Keratinocyte (primary cell): Measurements from ENCODE around the gene DYNLT2.

Source experiments
- EZH2 ChIP-seq: IDR thresholded peaks from one replicate; pipeline ENCODE4 v1.6.1; 2012; ENCODE audit warnings: inconsistent platforms, mild to moderate bottlenecking, low read length, moderate library complexity
- TF ChIP-seq, protein P1 (sequence below), 3 experiments: IDR thresholded peaks in 1 of 3; conservative IDR thresholded peaks in 1 of 3; optimal IDR thresholded peaks in 1 of 3; 2 replicates in 2 of 3; 3 replicates in 1 of 3; pipeline versions ENCODE3 to v1.5.1; 2011; ENCODE audit warnings: low read length in 3 of 3, mild to moderate bottlenecking in 3 of 3, moderate library complexity in 2 of 3, control low read depth in 1 of 3, inconsistent platforms in 1 of 3; ENCODE audit not compliant: insufficient read depth in 2 of 3; ENCODE audit errors: extremely low read depth in 1 of 3

DNA sequence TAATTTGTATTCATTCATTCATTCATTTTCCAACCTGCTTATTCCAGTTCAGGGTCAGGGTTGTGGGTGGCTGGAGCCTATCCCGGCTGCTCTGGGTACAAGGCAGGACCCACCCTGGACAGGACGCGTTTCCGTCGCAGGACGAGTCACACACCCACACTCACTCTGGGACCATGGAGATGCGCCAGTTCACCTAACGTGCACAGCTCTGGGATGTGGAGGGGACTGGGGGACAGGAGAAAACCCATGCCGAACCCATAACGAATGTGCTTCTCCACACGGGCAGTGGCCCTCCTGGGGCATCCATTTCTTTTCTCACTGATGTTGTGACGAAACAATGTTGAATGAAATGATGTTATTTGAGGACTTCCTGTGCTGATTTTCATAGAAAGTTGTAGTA is 26.5 kb upstream of the DYNLT2 start:
- TF ChIP-seq, protein P1, sequence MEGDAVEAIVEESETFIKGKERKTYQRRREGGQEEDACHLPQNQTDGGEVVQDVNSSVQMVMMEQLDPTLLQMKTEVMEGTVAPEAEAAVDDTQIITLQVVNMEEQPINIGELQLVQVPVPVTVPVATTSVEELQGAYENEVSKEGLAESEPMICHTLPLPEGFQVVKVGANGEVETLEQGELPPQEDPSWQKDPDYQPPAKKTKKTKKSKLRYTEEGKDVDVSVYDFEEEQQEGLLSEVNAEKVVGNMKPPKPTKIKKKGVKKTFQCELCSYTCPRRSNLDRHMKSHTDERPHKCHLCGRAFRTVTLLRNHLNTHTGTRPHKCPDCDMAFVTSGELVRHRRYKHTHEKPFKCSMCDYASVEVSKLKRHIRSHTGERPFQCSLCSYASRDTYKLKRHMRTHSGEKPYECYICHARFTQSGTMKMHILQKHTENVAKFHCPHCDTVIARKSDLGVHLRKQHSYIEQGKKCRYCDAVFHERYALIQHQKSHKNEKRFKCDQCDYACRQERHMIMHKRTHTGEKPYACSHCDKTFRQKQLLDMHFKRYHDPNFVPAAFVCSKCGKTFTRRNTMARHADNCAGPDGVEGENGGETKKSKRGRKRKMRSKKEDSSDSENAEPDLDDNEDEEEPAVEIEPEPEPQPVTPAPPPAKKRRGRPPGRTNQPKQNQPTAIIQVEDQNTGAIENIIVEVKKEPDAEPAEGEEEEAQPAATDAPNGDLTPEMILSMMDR (optimal IDR thresholded peaks at IDR 0.05 in 1 of 3, IDR thresholded peaks at IDR 0.05 in 1 of 3, conservative IDR thresholded peaks at IDR 0.05 in 1 of 3; ENCODE audit: extremely low read depth in 1 of 3, insufficient read depth in 2 of 3, low read length in 3 of 3) = no peak
- TF ChIP-seq EZH2 = no peak
